OCI-LY7 (cell line): ENCODE measurements around the gene NHERF2. TPM values are rescaled to one million over a fixed set of nuclear protein-coding genes. Genes with fewer than 3 reads are reported as not detected.

Experiments used
- BruUV-seq: library from RNA; stranded (reverse); fragments of 400-500 nt; replicated peaks from 2 replicates; lab custom pipeline; 2021; lab: Mats Ljungman, UMichigan
- CTCF ChIA-PET: fragments of 300-600 bp; sonication (Branson Sonifier 250); formaldehyde crosslinking; loops from one replicate; lab custom pipeline; 2022; ENCODE audit warnings: antibody characterized with exemption; ENCODE audit not compliant: unreplicated experiment; lab: Charles Lee
- POLR2A ChIA-PET: fragments of 300-600 bp; sonication (Branson Sonifier 250); formaldehyde crosslinking; loops from one replicate; lab custom pipeline; 2022; ENCODE audit warnings: antibody characterized with exemption; lab: Charles Lee
- DNase-seq: peaks from one replicate; pipeline ENCODE4 v3.0.0-alpha.2; 2015; ENCODE audit warnings: low spot score
- H2AFZ ChIP-seq: fragments of 200-600 bp; sonication (generic), shearing (Covaris generic); 2 replicates; pipeline ENCODE4 v1.6.1; 2014; ENCODE audit warnings: mild to moderate bottlenecking, antibody characterized with exemption, low read length, moderate library complexity
- H3K27ac ChIP-seq: fragments of 200-600 bp; sonication (generic); 2 replicates; pipeline ENCODE4 v1.5.1; 2014; ENCODE audit warnings: mixed run types, low read depth, mild to moderate bottlenecking, moderate library complexity, low read length, inconsistent platforms; ENCODE audit not compliant: poor library complexity, severe bottlenecking
- H3K36me3 ChIP-seq: fragments of 200-600 bp; sonication (generic); 2 replicates; pipeline ENCODE4 v1.6.1; 2014; ENCODE audit warnings: mild to moderate bottlenecking, antibody characterized with exemption, low read length, moderate library complexity, mixed read lengths; ENCODE audit not compliant: insufficient read depth
- H3K4me1 ChIP-seq: fragments of 200-600 bp; sonication (generic); 2 replicates; pipeline ENCODE4 v1.5.1; 2014; ENCODE audit warnings: mild to moderate bottlenecking, low read length; ENCODE audit not compliant: insufficient read depth, poor library complexity, severe bottlenecking
- H3K4me2 ChIP-seq: fragments of 200-600 bp; sonication (generic); 2 replicates; pipeline ENCODE4 v1.6.1; 2014; ENCODE audit warnings: mild to moderate bottlenecking, low read length
- H3K4me3 ChIP-seq: fragments of 200-600 bp; sonication (generic); 2 replicates; pipeline ENCODE4 v1.5.1; 2014; ENCODE audit warnings: mild to moderate bottlenecking, low read depth, low read length; ENCODE audit not compliant: poor library complexity, severe bottlenecking
- H3K79me2 ChIP-seq: fragments of 200-600 bp; sonication (generic); 2 replicates; pipeline ENCODE4 v1.6.1; 2016; ENCODE audit warnings: low read depth, mild to moderate bottlenecking, low read length, moderate library complexity, mixed read lengths; ENCODE audit not compliant: insufficient read depth
- H3K9me2 ChIP-seq: fragments of 200-600 bp; sonication (generic); 2 replicates; pipeline ENCODE4 v1.6.1; 2016; ENCODE audit warnings: mild to moderate bottlenecking, low read length, mixed read lengths; ENCODE audit not compliant: insufficient read depth
- H3K9me3 ChIP-seq: fragments of 200-600 bp; sonication (generic); 2 replicates; pipeline ENCODE4 v1.6.1; 2014; ENCODE audit warnings: mild to moderate bottlenecking, mixed run types, low read length, mixed read lengths
- H4K20me1 ChIP-seq: fragments of 200-600 bp; sonication (generic); 2 replicates; pipeline ENCODE4 v1.6.1; 2014; ENCODE audit warnings: mild to moderate bottlenecking, antibody characterized with exemption, low read length, moderate library complexity, mixed read lengths; ENCODE audit not compliant: insufficient read depth
- EZH2phosphoT487 ChIP-seq: fragments of 200-600 bp; sonication (generic); IDR thresholded peaks from 2 replicates; pipeline ENCODE4 v1.6.1; 2018; ENCODE audit warnings: low read depth, borderline replicate concordance, mild to moderate bottlenecking, mixed run types, antibody characterized with exemption, low read length, moderate library complexity, mixed read lengths
- intact Hi-C: fragments of 100-400 bp; cut with micrococcal nuclease; formaldehyde crosslinking; loops from one replicate; pipeline ENCODE4 v1.10.0; 2022; ENCODE audit not compliant: unreplicated experiment
- total RNA-seq, 2 experiments: library from RNA; depleted of rRNA in 1 of 2; stranded (reverse); fragments of >200 nt in 1 of 2; shearing (Covaris generic) in 1 of 2; gene quantifications; 2 replicates each; pipeline ENCODE4 v1.2.3, GENCODE V29; 2014 to 2022
- TF ChIP-seq, protein P1 (sequence below): fragments of 200-600 bp; sonication (generic); conservative IDR thresholded peaks from 2 replicates; pipeline ENCODE4 v1.5.1; 2014; ENCODE audit warnings: mild to moderate bottlenecking, antibody characterized with exemption, low read length, moderate library complexity, mixed read lengths

Gene NHERF2
- total RNA-seq, 2 experiments from 2014 or later = 0.27 TPM; not detected in 1

DNA sequence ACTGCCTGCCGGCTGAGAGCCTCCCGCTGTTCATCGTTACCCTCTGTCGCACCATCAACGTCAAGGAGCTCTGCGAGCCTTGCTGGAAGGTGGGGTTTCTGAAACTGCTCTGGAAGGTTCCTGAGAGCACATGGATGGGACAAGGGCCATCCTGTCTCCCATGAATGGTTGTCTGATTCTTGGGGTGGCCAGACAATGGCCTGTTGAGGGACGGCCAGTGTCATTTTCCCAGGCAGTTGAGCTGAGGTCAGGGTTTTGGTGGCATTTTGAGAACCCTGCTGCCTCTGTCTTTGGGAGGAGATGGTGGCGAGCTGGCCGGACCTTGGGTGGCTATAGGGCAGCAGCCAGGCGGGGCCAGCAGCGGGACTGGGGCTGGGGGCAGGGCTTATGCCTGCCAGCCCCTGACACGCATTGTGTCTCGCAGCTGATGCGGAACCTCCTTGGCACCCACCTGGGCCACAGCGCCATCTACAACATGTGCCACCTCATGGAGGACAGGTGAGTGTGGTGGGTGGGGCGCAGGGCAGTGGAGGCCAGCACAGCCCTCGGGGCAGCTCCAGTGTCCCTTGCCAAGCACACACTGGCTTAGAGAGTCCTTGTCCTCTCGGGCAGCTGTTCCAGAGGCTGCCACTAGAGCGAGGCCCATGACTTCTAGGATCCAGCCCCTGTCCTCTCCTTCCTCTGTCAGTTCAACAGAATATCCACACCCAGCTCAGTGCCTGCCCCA is 30.1 kb downstream of the NHERF2 start:
- Histone ChIP-seq H3K9me3 (no peaks in the 10 kb centered on the region), H3K9me2 (no peaks in the 10 kb centered on the region), H2AFZ (no peak overlapping the region), H3K4me1 (no peaks in the 10 kb centered on the region), H3K79me2 (no peaks in the 10 kb centered on the region), H3K27ac (no peak overlapping the region), H4K20me1 (no peaks in the 10 kb centered on the region), H3K4me3 (no peak overlapping the region), H3K4me2 (no peak overlapping the region), H3K36me3 (peaks cover 45% of the 10 kb centered on the region; the same call in 1 of the 2 replicates)
- TF ChIP-seq EZH2phosphoT487 = no peak
- TF ChIP-seq, protein P1, sequence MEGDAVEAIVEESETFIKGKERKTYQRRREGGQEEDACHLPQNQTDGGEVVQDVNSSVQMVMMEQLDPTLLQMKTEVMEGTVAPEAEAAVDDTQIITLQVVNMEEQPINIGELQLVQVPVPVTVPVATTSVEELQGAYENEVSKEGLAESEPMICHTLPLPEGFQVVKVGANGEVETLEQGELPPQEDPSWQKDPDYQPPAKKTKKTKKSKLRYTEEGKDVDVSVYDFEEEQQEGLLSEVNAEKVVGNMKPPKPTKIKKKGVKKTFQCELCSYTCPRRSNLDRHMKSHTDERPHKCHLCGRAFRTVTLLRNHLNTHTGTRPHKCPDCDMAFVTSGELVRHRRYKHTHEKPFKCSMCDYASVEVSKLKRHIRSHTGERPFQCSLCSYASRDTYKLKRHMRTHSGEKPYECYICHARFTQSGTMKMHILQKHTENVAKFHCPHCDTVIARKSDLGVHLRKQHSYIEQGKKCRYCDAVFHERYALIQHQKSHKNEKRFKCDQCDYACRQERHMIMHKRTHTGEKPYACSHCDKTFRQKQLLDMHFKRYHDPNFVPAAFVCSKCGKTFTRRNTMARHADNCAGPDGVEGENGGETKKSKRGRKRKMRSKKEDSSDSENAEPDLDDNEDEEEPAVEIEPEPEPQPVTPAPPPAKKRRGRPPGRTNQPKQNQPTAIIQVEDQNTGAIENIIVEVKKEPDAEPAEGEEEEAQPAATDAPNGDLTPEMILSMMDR = 0 out of 2 replicates have a peak, but pooled peaks have one; percentile 8
- POLR2A ChIA-PET = no interaction called here
- intact Hi-C loops = no loop called here
- BruUV-seq = no TSS peak
- no peak for DNase-seq
- CTCF ChIA-PET = no interaction called here

DNA sequence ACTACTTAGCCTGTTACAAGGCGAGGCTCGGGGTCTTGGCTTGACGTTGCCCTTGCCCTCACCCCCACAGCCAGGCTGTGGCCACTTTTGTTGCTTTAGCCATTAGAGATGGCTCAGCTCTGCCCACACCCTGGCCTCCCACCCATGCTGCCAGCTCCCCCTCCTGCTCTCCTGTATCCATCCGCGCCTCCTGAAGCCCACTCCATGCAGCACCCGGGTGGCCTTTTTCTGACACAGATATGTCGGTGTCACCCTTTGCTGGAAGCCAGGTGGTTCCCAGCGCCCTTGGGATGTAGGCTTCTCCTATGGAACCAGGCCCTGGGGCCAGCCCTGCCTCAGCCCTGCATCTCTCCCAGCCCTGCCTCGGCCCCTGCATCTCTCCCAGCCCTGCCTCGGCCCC is 30.7 kb downstream of the NHERF2 start:
- Histone ChIP-seq H3K4me1 (no peaks in the 10 kb centered on the region), H3K4me3 (no peak overlapping the region), H3K27ac (no peak overlapping the region), H4K20me1 (no peaks in the 10 kb centered on the region), H3K79me2 (no peaks in the 10 kb centered on the region), H3K4me2 (no peak overlapping the region), H3K9me2 (no peaks in the 10 kb centered on the region), H3K36me3 (peaks cover 41% of the 10 kb centered on the region; the same call in 1 of the 2 replicates), H3K9me3 (no peaks in the 10 kb centered on the region), H2AFZ (no peak overlapping the region)
- intact Hi-C loops = no loop called here
- ChIA-PET POLR2A (interaction anchor here (0.5 kb wide), 1 partner anchor 41 kb away, joined by 3 read pairs; no protein-coding TSS in a partner anchor), CTCF (no interaction called here)
- DNase-seq = no peak
- TF ChIP-seq, protein P1 = no peak
- no peak for TF ChIP-seq EZH2phosphoT487
- no TSS peak for BruUV-seq

DNA sequence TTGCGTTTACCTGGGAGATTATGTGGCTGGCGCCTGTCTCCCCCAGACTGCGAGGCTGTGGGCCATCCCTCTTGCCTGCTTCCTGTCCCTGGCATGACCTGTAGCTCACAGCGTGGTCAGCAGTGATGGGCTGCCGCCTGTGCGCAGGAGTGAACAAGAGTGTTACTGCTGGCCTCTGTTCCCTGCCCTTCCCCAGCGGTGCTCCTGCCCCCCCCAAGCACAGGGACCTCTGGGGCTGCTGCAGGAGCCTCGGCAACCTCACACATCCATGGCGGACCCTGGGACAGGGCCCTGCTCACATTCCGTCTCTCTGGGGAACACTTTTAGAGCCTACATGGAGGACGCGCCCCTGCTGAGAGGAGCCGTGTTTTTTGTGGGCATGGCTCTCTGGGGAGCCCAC is 31.7 kb downstream of the NHERF2 start:
- Histone ChIP-seq H3K36me3 (peaks cover 34% of the 10 kb centered on the region; the same call in 1 of the 2 replicates), H3K9me2 (no peaks in the 10 kb centered on the region), H4K20me1 (no peaks in the 10 kb centered on the region), H3K27ac (no peak overlapping the region), H3K4me2 (no peak overlapping the region), H3K79me2 (no peaks in the 10 kb centered on the region), H3K4me3 (no peak overlapping the region), H3K4me1 (no peaks in the 10 kb centered on the region), H3K9me3 (no peaks in the 10 kb centered on the region), H2AFZ (no peak overlapping the region)
- ChIA-PET POLR2A (no interaction called here), CTCF (no interaction called here)
- TF ChIP-seq, protein P1 = no peak
- no peak for TF ChIP-seq EZH2phosphoT487
- intact Hi-C loops = no loop called here
- no peak for DNase-seq
- no TSS peak for BruUV-seq
